Mammary epithelial cell (primary cell): Measurements from ENCODE around the gene TGFBI.

Experiments
- CTCF ChIP-seq, 2 donors: IDR thresholded peaks in 1 of 2; conservative IDR thresholded peaks in 1 of 2; 2 replicates each; pipeline ENCODE4 v1.5.1; 2011 to 2012; ENCODE audit warnings: inconsistent platforms in 2 of 2, low read length in 2 of 2, mild to moderate bottlenecking in 2 of 2, control low read depth in 1 of 2, low read depth in 1 of 2; ENCODE audit not compliant: insufficient read depth in 1 of 2; ENCODE audit errors: extremely low read depth in 1 of 2
- EZH2 ChIP-seq: IDR thresholded peaks from 2 replicates; pipeline ENCODE4 v1.6.1; 2012; ENCODE audit warnings: low read length, inconsistent platforms, borderline replicate concordance

GRCh38 chr5:135979510-135979909 lies 49.3 kb upstream of the TGFBI start:
- TF ChIP-seq CTCF (conservative IDR thresholded peaks at IDR 0.05 in 1 of 2, IDR thresholded peaks at IDR 0.05 in 1 of 2; ENCODE audit: extremely low read depth in 1 of 2, insufficient read depth in 1 of 2, low read depth in 1 of 2, low read length in 2 of 2) (no peak), EZH2 (no peak)
